ENCODE data around the gene RALGPS1.

DNA sequence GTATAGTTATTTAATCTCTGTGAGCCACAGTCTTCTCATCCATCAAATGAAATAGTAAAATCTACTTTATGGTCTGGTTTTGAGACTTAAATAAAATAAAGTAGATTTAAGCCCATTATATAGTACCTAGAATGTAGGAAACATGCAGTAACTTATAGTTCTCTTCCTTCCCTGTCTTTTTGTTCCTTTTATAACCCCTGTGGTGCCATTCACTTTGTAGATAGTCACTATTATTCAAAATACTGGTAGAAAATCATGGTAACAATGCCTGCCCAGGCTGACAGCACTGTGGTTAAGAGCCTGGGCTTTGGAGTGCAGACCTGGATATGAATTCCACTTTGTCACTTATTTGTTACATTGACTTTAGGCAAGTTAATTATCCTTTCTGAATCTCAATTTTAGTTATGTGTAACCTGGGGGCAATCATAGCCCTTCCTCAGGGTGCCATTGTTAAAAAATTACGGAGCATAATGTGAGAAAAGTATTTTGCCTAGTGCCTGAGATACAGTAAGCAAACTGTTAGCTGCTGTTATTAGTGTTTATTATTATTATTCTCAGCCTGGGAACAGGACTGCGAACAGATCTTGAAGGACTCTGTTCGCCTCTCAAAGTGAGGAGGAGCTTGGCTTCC lies 100.4 kb downstream of the RALGPS1 start:
- TF ChIP-seq, protein P1, sequence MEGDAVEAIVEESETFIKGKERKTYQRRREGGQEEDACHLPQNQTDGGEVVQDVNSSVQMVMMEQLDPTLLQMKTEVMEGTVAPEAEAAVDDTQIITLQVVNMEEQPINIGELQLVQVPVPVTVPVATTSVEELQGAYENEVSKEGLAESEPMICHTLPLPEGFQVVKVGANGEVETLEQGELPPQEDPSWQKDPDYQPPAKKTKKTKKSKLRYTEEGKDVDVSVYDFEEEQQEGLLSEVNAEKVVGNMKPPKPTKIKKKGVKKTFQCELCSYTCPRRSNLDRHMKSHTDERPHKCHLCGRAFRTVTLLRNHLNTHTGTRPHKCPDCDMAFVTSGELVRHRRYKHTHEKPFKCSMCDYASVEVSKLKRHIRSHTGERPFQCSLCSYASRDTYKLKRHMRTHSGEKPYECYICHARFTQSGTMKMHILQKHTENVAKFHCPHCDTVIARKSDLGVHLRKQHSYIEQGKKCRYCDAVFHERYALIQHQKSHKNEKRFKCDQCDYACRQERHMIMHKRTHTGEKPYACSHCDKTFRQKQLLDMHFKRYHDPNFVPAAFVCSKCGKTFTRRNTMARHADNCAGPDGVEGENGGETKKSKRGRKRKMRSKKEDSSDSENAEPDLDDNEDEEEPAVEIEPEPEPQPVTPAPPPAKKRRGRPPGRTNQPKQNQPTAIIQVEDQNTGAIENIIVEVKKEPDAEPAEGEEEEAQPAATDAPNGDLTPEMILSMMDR (IDR thresholded peaks at IDR 0.05), result no peak
- TF ChIP-seq EP300 (IDR thresholded peaks at IDR 0.05) (no peak), POLR2A (IDR thresholded peaks at IDR 0.05) (no peak)

All from tibial nerve (tissue), 4 donors.